Renal pelvis (tissue), 12 donors: Measurements from ENCODE around the gene SYVN1. TPM values are rescaled to one million over a fixed set of nuclear protein-coding genes. Genes with fewer than 3 reads are reported as not detected.
"Not testable (repeated sequence)": the region's sequence is repeated elsewhere in the genome, so short reads cannot be mapped to it uniquely, and the experiment has no call there.

Source experiments
- DNase-seq: peaks from one replicate; pipeline ENCODE4 v3.0.0-alpha.2; 2013
- long read RNA-seq, 16 experiments: transcript quantifications; one replicate each; lab custom pipeline, GENCODE V29; 2026
- polyA plus RNA-seq, 3 donors: library from polyadenylated mRNA; unstranded; fragments of 120-200 nt; gene quantifications; one replicate each; pipeline ENCODE4 v1.2.1, GENCODE V29; 2013; ENCODE audit not compliant: insufficient read length in 3 of 3

Gene SYVN1
- polyA plus RNA-seq: 10 to 100 TPM; 48.6 to 51.8 (median 49.6) TPM
- long read RNA-seq, donor 1, partial matches to known transcripts: 0 of 5 reads
- long read RNA-seq, donor 1, other reads (novel, unspliced or antisense): 0 of 5 reads
- long read RNA-seq, donor 2, partial matches to known transcripts: 13 of 21 reads
- long read RNA-seq, donor 2, other reads (novel, unspliced or antisense): 0 of 21 reads
- long read RNA-seq, donor 3, partial matches to known transcripts: 5 of 8 reads
- long read RNA-seq, donor 3, other reads (novel, unspliced or antisense): 0 of 8 reads
- long read RNA-seq, donor 4, partial matches to known transcripts: 0 of 41 reads
- long read RNA-seq, donor 4, other reads (novel, unspliced or antisense): 38 of 41 reads
- long read RNA-seq, donor 5, partial matches to known transcripts: 0 of 6 reads
- long read RNA-seq, donor 5, other reads (novel, unspliced or antisense): 0 of 6 reads
- long read RNA-seq, donor 6, partial matches to known transcripts: 0 of 6 reads
- long read RNA-seq, donor 6, other reads (novel, unspliced or antisense): 0 of 6 reads
- long read RNA-seq, donor 7, partial matches to known transcripts: 5 of 10 reads
- long read RNA-seq, donor 7, other reads (novel, unspliced or antisense): 0 of 10 reads
- long read RNA-seq, donor 8, partial matches to known transcripts: 10 of 15 reads
- long read RNA-seq, donor 8, other reads (novel, unspliced or antisense): 0 of 15 reads
- long read RNA-seq, donor 9, transcript SYVN1-203 (16 exons, 3,052 nt): major isoform, 7 of 16 reads
- long read RNA-seq, donor 9, partial matches to known transcripts: 6 of 16 reads
- long read RNA-seq, donor 9, other reads (novel, unspliced or antisense): 0 of 16 reads
- long read RNA-seq, donor 10, transcript SYVN1-203 (16 exons, 3,052 nt): major isoform, 6 of 210 reads
- long read RNA-seq, donor 10, partial matches to known transcripts: 178 of 210 reads
- long read RNA-seq, donor 10, other reads (novel, unspliced or antisense): 23 of 210 reads
- long read RNA-seq, donor 11: 0 reads
- long read RNA-seq, donor 12, transcript SYVN1-201 (16 exons, 3,048 nt): major isoform, 6 of 9 reads
- long read RNA-seq, donor 12, partial matches to known transcripts: 0 of 9 reads
- long read RNA-seq, donor 12, other reads (novel, unspliced or antisense): 0 of 9 reads
- long read RNA-seq, donor 13: 0 reads
- long read RNA-seq, donor 14: 0 reads
- long read RNA-seq, donor 15, partial matches to known transcripts: 13 of 21 reads
- long read RNA-seq, donor 15, other reads (novel, unspliced or antisense): 0 of 21 reads
- long read RNA-seq, donor 16, transcript SYVN1-203 (16 exons, 3,052 nt): major isoform, 5 of 27 reads
- long read RNA-seq, donor 16, partial matches to known transcripts: 17 of 27 reads
- long read RNA-seq, donor 16, other reads (novel, unspliced or antisense): 0 of 27 reads

DNA sequence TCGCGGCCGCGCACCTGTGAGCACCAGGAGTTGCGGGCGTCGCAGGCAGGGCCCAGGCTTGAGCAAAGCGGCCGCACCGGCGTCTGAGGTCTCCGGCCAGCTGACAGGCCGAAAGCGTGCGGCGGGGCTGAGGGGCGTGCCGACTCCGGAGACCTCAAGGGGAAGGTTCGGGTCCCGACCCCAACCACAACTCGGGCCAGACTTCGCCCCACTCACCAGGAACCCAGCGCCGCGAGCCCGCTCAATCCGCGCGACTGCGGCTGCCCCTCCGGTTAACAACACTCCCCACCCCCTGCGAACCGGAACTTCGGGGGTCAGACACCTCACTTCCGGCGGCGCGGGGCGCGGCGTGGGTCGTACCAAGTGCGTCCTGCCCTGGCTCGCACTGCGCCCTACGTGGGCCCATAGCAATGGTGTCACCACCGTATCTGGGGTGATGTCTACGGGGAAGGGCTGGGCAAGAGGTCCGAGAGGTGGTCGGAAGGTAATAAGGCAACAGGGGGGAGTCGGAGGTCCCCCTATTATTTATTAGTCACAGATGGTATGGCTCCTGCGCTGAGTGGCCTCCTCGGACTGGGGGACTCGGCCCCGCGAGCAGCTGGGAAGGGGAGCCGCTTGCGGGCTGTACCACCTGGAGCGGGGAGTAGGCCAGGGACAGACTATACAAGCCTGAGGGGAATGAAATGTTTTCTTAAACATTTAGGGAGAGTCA is at the start of gene SYVN1:
TSS of gene SYVN1 (minus strand) at position 280 of the 712 bp plus-strand sequence. CDS start 918 bp downstream, outside the sequence.
- peak; percentile 89 for DNase-seq

DNA sequence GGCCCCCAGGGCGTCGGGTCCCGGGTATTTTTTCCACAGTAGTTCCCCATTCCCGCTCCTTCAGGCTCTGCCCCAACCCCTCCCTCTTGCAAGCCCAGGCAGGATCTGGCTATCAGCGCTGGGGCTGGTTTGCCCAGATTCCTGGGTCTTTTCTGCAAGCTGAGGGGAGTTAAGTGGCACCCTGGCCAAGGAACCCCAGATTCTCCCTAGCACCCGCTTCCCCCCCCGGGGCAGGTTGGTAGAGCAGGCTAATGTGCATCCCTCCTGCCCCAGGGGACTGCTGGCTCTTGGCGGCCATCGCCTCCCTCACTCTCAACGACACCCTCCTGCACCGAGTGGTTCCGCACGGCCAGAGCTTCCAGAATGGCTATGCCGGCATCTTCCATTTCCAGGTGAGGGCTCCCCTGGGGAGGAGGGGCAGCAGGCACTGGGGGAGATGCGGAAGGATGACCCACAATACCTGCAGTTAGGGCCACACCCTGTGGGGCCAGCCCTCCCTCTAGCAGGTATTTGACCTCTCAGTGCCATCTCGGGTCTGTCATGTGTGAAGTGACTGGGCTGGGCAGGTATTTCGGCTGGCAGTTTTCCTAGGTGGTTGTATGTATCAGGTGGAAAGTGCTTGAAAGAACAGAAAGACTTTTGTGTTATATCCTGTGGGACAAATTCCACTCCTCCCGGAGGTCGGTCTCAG is 49.0 kb upstream of the SYVN1 start:
- DNase-seq: peak; percentile 27

DNA sequence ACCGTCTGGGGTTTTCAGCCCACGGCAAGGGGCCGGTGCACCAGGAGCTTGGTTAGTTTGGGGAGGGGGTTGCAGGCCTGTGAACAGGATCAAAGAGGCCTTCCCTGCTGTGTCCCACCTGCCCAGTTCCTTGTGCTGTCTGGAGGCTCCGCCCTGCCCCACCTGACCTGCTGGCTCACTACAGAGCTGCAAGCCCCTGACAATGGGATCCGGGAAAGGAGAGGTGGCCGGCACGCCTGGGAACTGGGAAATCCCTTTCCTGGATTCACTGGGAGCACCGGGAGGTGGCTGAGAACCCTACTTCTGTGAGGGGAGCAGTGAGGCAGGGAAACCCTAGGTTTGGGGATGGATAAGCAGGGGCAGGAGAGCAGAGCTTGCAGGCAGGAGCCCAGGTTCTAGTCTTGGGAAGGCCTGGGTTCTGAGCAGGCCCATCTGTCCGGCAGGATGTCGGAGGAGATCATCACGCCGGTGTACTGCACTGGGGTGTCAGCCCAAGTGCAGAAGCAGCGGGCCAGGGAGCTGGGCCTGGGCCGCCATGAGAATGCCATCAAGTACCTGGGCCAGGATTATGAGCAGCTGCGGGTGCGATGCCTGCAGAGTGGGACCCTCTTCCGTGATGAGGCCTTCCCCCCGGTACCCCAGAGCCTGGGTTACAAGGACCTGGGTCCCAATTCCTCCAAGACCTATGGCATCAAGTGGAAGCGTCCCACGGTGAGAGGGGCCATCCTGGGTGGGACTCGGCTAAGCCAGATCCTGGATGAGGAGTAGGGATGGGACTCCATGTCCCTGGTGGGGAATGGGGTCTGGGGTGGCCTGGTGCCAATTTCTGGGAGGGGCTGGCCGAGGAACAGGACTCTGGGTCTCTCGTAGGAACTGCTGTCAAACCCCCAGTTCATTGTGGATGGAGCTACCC is 48.2 kb upstream of the SYVN1 start:
- peak; percentile 31 for DNase-seq

DNA sequence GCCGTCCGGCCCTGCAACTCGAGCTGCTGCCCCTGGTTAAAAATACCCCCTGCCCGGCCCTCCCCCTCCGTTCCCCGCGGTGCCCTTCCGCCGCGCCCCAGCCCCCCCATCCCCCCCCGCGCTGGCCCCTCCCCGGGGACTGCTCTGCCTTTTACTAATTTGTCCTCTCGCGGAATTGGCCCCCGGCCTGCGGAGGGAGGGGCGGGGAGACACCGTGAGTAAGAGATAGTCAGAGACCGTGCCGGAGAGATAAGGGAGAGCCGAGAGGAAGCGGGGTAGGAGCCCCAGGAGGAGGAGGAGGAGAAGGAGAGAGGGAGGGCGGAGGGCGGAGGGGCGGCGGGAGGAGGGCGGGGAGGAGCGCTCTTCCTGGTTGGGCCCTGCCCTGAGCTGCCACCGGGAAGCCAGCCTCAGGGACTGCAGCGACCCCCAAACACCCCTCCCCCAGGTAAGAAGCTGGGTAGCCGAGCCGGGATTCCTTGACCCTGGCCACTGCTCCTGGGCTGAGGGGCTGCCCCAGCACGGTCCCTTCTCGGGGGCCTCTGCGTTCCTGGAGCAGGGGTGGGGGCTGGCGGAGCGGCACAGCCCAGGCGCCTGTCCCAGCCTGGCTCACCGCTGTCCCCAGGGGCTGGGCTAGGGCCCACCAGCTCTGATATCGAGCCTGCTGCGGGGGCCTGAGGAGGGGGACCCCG is 47.4 kb upstream of the SYVN1 start, which contains the start of gene CAPN1:
TSS of gene CAPN1 (plus strand) at position 360 of the 689 bp plus-strand sequence. CDS start 774 bp downstream, outside the sequence.
- peak; percentile 62 for DNase-seq

DNA sequence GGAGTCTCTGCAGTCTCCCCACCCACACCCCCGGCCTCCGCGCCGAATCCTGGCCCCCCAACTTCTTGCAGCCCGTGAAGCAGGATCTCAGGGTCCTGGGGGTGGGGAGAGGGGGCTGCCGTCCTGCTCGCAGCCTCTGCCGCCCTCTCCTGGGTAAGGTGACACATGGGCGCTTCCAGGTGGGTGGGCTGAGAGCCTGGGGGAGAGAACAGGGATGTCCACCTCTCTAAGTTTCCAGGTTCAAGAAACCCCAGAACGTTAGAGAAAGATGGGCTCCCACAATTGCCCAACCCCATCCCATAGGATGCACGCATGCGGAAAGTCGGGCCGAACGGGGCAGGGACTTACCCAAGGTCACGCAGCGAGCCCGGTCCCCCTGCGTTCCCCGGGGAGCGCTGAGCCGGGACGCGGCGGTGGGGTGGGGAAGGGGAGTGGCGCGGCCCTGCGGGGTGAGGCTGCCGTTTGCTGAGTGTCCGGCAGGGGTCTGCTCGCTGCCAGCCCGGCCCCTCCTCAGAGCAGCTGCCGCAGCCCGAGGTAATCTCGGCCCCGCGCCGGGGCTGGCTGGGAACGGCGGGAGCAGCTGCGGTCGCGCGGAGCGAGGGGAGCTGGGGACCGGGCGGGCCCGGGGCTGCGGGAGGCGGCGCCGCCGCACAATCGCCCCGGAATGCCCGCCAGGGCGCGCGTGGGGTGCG is 46.7 kb upstream of the SYVN1 start:
- peak; percentile 79 for DNase-seq

DNA sequence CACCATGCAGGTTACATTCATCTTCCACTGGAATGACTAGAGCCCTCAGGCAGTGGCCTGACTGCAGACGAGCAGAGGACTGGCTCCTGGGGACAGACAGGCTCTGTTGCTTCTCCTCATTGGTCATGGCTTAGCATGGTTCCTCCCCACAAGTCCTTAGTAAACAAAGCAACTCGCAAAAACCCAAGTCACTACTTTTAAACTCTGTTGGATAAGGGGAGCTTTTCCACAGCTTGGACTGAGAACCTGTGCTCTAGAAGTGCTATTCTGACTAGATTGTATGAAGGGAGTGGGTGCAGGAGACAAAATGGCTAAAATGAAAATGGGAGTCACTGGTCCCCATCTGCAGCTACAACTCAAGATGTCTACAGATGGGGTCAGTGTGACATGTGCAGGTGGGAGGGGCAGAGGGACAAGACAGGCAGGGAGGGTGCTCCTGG is 40.3 kb upstream of the SYVN1 start:
- not testable (repeated sequence) for DNase-seq

DNA sequence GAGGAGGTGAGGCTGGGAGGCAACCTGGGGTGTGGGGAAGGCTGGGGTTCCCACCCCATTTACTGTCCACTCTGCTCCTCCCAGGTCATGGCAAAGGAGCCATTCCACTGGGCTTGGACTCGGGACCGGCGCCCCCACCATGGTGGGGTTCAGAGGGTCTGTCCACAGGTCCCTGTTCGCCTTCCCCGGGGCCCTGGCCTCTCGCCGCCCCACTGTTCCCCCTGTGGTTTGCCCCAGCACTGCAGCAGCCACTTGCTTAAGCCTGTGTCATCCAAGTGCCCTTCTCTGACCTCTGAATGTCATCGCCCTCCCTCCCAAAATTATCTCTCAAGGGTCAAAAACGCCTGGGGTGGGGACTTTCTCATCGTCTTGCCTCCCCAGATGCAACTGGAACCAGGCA is 38.3 kb upstream of the SYVN1 start:
- DNase-seq: no peak

DNA sequence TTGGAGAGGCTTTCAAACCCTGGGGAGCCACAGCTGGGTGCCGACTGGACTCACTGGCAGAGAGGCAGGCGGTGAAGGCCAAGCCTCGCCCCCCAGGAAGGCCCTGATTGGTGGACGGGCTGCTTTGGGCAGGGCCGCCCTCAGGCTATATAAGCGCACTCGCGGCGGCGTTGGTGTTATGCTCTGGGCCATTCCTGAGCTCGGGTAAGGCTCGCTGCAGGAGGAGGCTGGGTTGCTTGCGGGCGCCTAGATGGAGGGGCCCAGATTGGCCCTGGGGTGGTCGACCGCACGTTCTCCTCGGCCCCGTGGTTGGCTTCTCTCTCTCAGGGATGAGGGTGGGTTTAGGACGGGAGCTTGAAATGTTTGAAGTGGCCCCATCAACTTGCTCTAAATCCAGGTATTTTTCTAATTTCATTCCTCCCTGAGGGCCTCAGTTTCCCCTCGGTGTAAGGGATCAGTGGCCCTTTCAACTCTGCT is 35.8 kb upstream of the SYVN1 start, which contains the start of gene SPDYC:
TSS of gene SPDYC (plus strand) at position 176 of the 477 bp plus-strand sequence. CDS start 1,125 bp downstream, outside the sequence.
- no peak for DNase-seq

DNA sequence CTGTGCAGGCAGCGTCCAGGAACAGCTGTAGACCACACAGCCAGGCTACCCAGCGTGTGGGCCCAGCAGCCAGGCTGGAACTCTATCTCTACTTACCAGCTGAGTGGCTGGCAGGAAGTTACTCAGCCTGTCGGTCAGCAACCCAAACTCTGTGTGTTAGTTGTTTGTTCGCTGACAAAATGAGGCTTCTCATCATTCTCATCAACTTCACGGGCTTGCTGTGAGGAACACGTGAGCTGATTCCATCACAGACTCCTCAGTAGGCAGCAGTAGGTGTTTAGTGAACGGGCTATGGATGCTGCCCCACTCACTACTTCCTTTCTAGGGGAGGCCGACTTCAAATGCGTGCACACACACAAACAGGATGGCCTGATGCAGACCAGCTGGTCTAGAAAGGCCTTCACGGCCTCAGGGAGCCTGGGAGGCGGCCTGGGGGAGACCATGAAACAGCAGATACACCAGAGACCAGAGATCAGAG is 34.9 kb upstream of the SYVN1 start:
- DNase-seq: no peak

DNA sequence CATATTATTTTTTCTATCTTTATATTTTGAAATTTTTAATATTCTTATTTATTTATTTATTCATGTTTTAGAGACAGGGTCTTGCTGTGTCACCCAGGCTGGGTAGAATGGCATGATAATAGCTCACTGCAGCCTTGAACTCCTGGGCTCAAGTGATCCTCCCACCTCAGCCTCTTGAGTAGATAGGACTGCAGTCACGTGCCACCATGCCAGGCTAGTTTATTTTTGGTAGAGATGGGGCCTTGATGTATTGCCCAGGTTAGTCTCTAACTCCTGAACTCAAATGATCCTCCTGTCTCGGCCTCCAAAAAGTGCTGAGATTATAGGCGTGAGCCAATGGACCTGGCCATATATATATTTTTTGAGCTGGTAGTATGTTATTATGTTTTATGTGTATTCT is 33.3 kb upstream of the SYVN1 start:
- no peak for DNase-seq

DNA sequence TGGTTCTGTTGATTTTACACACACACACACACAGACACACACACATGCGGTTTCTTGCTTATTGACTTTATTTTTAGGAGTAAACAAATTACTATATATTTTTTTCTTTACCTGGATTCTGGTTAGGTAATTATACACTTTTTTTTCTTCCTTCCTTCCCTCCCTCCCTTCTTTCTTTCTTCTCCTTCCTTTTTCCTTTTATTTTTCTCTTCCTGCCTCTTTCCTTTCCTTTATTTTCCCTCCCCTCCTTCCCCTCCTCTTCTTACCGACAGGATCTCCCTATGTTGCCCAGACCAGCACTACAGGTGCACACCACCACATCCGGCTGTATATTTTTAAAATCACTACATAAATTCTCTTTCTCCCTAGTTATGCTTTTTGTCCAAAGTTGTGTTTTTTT is 32.6 kb upstream of the SYVN1 start:
- DNase-seq: no peak

DNA sequence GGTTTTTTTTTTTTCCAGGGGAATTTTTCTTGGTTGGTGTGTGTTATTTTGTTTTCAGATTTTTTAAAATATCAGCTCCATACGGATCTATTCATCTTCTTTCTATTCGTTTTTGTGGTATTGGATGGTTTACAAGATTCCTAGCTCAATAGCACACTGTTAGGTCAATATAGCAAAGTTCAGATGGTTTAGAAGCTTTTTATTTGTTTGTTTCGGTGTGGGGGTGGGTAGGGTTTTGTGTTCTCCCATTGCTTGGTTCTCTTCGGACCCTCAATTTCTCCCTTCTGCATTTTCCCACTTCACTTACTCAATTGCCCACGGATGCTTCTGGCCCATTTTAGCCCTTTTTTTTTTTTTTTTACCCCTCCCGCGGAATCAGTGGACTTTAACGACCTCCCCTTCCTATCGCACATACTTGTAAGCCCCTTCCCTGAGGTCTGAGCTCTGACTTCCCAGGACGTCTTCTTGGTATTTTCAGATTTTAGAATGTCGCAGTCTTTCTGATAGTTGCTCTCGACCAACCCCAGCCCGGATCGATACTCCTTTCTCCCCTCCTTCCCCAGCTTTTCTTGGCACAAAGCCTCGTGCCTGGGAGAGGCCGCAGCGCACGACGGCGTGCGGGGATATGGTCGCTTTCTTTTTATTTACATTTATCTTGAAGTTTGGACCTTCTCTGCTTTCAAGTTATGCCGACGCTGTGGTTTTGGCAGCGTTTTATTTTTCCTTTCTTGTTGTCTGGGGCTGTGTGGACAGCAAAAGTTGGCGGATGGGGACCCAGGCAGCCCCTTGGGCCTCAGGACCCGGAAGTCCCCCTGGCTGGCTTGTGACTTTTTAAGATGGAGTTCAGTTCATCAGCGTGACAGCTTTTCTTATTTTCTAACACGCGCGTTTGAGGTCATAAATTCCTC is 31.3 kb upstream of the SYVN1 start:
- no peak for DNase-seq

DNA sequence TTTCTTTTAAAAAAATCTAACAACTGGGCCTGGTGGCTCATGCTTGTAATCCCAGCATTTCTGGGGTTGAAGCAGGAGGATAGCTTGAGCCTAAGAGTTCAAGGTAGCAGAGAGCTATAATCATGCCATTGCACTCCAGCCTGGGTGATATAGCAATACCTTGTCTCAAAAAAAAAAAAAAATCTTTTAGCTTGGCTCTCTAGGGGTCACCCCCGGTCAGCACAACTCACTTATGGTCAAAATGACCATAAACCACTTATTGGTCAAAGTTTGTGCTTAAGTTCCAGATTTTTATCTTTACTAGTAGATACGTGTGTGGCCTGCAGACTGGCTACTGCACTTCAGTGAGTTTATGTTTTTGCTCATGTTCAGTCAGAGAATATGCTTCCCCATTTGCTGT is 29.4 kb upstream of the SYVN1 start:
- no peak for DNase-seq

DNA sequence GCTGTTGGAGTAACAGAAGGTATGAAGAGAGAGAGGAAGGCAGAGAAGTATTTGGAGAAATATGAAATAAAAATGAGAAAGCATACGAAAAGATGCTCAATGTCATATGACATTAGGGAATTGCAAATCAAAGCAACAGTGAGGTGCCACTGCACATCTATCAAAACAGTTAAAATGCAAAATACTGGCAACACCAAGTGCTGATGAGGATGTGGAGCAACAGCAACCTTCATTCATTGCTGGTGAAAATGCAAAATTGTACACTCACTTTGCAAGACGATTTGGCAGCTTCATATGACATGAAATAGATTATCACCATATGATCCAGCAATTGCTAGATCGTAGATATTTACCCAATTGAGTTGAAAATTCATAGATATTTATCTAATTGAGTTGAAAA is 26.3 kb upstream of the SYVN1 start:
- DNase-seq: no peak

DNA sequence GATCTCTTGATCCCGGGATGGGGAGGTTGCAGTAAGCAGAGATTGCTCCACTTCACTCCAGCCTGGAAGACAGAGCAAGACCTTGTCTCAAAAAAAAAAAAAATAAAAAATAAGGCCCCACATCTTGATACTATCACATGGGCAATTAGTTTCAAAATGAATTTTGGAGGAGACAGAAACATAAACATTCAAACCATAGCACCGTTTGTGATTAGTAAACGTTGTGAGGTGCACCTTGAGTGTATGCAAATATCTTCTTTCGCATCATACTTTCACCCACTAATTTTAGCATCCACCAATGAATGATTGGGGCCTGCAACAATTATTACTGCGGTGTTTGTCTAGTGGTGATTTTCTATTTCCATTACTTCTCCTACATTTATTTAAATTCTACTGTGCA is 24.7 kb upstream of the SYVN1 start:
- no peak for DNase-seq

DNA sequence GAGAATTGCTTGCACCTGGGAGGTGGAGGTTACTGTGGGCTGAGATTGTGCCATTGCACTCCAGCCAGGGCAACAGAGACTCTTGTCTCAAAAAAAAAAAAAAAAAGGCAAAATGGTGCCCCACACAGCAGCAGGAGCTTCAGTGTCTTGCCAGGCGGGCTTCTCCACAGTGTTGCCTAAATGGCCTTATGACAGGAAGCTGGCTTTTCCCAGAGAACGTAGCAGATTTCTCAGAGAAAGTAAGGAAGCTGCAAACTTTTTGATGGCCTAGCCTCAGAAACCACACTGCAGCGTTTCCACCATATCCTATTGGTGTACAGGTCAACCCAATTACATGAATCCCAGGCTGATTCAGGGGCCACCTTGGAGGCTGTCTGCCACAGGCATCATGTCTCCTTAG is 23.0 kb upstream of the SYVN1 start:
- DNase-seq: no peak
